ENCODE results near the gene PFKFB3.
"Not testable (repeated sequence)": the region's sequence is repeated elsewhere in the genome, so short reads cannot be mapped to it uniquely, and the experiment has no call there.

Gene PFKFB3

DNA sequence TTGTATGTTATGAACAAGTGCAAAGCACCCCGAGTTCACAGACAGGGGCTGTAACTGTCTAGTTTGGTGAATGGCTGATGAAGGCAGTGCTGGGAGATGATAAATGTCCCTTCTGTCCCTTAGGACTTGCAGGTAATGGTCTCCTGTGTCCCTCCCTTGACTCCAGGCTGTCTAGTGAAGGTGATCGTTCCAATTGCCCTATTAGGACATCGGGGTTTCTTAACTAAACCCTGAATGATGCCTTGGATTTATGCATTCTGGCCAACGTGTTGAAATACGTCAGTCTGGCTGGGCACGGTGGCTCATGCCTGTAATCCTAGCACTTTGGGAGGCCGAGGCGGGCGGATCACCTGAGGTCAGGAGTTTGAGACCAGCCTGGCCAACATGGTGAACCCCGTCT lies 69.4 kb downstream of the PFKFB3 start:
- no peak for DNase-seq (ENCODE audit: low read depth)

DNA sequence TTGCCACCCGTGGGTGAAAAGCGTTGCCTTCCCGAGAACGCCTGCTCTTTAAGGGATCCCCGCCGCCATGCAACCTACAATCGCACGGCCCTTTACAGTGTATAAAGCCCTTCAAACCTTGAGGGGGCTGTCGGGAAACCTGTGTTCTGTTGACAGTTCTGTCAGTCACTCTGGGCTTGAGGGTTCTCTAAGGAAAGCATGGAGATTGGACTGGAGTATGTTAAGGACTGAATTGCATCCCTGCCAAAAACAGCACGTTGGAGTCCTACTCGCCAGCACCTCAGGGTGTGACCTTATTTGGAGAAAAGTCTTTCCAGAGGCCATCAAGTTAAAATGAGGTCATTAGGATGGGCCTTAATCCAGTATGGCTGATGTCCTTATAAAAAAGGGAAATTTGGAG lies 70.6 kb downstream of the PFKFB3 start:
- no peak for DNase-seq (ENCODE audit: low read depth)

DNA sequence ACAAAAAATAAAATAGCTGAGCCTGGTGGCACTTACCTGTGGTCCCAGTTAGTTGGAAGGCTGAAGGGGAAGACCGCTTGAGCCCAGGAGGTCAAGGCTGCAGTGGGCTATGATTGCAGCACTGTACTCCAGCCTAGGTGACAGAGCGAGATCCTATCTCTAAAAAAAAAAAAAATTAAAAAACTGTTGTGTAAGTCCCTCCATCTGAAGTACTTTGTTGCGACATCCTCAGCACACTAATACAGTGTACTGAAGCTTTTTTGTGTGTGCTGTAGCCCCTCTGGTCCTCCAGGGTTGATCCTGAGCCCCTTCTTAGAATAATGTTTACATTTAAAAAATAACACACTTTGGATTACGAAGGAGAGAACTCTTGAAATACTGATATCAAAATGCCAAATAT lies 71.3 kb downstream of the PFKFB3 start:
- DNase-seq (ENCODE audit: low read depth): no peak

DNA sequence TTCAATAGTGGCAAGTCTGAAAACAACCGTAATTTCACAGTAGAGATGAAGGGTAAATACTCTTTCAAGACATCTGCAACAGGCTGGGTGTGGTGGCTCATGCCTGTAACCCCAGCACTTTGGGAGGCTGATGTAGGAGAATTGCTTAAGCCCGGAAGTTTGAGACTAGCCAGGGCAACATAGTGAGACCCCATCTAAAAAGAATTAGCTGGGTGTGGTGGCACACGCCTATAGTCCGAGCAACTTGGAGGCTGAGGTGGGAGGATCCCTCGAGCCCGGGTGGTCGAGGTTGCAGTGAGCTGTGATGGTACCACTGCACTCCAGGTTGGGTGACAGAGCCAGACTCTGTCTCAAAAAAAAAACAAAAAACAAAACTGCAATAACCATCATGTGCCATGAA lies 71.8 kb downstream of the PFKFB3 start:
- no peak for DNase-seq (ENCODE audit: low read depth)

DNA sequence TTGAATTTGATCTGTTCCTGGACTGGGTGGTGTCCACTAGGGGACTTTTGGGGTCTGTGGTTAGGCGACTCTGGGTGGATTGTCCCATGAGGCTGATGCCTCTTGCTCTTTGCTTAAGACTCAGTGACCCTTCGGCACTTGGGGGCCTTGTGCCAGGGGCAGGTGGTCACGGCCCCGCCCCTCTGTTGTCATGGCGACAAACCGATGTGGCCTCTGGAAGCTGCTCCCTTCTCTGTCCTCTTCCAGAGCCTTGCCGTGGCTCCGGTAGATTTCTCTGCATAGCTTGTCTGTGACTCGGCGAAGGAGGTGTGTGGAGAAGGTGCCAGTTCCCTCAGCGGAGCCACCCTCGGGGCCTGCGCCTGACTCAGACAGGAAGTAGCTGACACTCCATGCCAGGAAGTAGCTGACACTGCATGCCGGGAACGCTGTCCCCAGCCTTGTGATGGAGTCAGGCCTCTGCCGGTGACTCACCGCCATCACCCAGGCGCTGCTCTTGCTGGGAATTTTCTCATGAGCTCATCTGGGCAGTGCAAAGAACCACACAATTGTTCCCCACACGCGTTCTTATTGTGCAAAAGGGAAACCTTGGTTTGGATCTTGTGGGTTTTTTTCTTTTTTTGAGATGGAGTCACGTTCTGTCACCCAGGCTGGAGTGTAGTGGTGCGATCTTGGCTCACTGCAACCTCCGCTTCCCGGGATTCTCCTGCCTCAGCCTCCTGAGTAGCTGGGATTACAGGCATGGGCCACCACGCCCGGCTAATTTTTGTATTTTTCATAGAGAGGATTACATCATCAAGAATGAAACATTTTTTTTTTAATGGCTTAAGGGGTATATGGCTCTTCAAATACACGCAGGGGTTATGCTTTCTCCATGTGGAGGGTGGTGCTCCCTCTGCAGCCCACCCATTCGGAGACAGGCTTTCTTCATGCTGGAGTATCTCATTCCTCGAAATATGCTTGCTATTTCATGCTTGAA lies 72.6 kb downstream of the PFKFB3 start:
- peak; percentile 81 for DNase-seq (ENCODE audit: low read depth)

DNA sequence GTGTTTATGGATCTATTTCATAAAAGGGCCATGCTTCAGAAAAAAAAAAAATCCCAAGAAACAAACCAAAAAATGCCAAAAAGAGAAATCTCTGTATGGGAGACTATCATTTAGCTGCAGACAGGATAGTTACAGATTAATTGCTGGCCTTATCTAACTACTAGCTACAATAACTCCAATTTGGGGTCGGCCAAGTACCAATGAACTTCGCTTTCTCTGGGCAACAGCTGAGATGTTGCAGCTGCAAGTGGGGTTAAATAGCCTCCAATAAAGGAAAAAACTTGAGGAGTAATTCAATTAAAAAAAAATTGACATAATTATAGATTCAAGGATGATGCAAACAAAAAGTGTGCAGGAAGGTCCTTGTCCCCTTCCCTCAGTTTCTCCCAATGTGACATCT lies 73.6 kb downstream of the PFKFB3 start:
- no peak for DNase-seq (ENCODE audit: low read depth)

DNA sequence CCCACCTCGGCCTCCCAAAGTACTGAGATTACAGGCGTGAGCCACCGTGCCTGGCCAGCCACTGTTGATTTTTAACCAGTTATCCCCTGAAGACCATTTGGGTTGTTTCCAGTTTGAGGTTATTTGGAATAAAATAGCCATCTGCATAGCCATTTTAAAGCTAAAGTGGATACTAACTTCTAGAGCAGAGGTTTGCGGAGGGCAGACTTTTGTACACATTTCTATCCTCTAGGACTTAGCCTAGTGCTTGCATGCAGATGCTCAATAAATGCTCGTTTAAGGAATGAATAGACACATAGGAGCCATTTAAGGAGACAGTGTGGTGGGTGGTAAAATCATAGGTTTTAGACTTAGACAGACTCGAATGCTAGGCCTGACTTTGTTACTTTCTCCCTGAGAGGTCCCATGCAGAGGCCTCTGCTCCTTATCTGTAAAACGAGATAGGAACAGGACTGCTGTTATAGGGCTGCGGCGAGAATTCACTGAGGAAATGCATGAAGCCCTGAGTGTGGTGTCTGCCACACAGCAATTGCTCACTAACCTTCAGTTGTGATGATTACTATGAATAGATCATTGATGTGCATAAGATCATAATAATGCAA lies 75.9 kb downstream of the PFKFB3 start:
- DNase-seq (ENCODE audit: low read depth): no peak

DNA sequence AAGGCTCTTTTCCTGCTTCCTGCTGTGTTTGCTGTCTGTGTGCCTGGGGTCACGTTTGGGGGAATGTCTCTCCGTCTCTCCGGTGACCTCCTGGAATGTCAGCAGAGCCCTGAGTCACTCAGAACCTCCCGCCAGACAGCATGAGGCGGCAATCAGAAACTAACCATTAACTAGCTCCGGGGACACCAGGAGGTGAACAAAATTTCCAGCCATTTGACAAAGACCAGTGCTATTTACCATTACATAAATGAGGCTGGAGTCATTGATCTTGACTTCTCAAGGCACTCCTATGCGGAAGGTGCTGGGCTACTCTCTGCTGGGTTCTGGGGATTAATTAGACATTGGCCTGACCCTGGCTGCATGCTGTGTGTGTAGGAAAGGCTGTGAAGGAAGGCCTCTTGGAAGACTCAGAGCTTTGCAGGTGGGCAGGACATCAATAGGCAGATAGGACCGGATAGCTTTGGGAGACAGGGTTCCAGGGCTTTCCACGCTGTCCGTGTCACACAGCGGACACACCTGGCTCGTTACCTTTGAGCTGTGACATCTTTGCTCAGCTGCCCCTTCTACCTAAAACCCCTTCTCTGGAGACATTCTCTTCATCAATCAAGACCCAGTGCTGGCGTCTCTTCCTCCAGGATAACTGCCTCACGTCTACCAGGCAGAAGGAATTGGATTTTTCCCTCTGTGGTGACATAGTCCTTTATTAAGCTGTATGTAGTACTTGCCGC lies 77.0 kb downstream of the PFKFB3 start:
- DNase-seq (ENCODE audit: low read depth): no peak

DNA sequence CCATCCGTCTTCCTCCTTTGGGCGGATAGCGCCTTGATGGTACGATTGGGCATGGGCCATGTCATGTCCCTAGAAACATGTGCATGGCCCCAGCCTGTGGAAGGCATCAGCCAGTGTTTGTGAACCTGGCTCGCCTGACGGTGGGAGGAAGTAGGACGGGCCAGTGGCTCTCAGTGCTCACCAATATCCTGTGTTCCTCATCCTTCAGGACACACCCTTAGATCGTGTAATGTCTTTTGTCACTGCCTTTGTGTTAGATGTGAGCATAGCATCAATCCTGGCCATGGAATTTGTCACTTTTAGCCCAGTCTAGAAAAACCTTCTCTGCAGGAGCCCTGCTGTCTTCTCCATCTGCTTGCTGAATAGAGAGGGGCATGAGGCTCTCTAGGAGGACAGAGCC lies 77.6 kb downstream of the PFKFB3 start:
- DNase-seq (ENCODE audit: low read depth): no peak

DNA sequence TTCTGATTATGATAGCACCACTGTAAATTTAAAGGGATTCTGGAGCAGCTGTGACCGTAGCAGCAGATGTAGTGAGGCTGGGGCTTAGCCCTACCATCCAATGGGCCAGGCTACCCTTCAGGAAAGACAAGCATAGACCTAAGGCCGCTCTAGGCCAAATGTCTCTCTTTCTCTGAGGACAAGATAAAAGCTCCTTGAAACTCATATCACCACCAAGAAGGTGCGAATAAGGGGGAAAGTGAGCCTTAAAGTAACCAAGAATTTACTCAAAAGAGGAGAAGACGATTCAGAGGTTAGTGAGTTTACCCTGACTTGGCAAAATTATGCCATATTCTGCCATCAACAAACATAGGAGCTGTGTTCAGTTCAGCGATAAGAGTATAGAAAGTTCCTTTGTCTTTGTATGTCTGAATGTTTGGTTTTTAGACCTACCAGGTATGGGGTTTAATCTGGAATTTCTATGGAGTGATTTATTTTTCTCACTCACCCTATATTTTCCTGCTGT lies 79.8 kb downstream of the PFKFB3 start:
- DNase-seq (ENCODE audit: low read depth): no peak

DNA sequence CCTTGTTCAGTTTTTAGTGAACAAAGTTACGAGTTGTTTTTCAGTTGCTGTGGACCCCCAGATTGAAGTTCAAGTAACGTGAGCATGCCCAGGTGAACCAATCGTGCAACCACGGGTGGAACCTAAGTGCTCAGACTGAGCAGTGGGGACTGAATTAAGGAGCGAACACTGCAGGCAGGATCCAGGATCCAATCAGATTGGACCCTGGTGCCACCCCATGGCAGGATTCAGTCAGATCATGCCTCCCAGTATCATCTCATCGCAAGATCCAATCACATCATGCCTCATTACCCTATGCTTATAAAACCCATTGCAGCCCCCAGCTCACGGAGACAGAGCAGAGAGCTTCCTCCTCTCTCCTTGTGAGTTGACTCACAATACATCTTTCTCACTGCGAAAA lies 80.9 kb downstream of the PFKFB3 start:
- no peak for DNase-seq (ENCODE audit: low read depth)

DNA sequence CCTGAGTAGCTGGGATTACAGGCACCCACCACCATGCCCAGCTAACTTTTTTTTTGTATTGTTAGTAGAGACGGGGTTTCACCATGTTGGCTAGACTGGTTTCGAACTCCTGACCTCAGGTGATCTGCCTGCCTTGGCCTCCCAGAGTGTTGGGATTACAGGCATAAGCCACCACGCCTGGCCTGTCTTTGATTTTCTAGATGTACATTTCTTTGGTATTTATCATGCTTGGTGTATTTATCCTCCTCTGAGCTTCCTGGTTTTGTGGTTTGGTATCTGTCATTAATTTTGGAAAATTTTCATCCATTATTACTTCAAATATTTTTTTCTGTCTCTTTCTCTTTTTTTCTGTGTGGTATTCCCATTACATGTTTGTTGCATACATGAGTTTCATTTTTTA lies 87.9 kb downstream of the PFKFB3 start:
- not testable (repeated sequence) for DNase-seq (ENCODE audit: low read depth)

DNA sequence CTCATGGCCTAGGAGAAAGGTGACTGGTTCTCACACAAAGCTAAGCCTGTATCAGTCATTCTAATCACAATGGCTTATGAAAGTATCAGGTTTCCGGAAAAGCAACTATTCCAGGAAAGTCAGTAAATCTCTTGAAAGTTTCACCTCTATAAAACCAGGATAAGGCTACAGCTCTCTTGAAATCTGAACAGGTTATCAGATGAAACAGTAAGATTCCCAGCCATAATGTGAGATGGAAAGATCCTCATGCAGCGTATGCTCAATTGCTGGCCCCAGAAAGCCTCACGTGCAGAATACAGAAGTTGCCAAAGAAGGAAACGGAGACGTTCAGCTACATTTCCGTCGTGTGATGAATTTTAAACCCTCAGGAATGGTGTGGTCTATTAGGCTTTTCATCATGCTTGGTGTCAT lies 90.0 kb downstream of the PFKFB3 start:
- no peak for DNase-seq (ENCODE audit: low read depth)

DNA sequence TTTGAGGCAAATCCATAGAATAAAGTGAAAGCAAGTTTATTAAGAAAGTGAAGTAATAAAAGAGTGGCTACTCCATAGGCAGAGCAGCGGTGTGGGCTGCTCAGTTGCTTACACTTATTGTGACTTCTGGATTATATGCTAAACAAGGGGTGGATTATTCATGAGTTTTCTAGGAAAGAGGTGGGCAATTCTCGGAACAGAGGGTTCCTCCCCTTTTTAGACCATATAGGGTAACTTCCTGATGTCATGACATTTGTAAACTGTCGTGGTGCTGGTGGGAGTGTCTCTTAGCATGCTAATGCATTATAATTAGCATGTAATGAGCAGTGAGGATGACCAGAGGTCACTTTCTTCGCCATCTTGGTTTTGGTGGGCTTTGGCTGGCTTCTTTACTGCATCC lies 93.7 kb downstream of the PFKFB3 start:
- not testable (repeated sequence) for DNase-seq (ENCODE audit: low read depth)

DNA sequence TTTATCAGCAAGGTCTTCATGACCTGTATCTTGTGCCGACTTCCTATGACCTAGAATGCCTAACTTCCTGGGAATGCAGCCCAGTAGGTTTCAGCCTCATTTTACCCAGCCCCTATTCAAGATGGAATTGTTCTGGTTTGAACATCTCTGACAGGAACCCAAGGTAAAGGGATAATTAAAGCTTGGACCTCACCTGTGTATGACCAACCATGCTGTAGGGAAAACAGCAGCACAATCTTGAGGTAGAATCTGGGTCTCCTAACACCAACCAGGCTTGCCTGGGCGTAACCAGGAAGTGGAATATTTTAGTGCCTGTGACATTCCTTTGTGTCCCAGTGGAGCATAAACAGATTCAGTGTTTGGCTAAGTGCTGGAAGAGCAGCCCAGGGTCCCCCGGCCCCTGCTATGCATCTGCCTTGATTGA lies 94.1 kb downstream of the PFKFB3 start:
- no peak for DNase-seq (ENCODE audit: low read depth)

DNA sequence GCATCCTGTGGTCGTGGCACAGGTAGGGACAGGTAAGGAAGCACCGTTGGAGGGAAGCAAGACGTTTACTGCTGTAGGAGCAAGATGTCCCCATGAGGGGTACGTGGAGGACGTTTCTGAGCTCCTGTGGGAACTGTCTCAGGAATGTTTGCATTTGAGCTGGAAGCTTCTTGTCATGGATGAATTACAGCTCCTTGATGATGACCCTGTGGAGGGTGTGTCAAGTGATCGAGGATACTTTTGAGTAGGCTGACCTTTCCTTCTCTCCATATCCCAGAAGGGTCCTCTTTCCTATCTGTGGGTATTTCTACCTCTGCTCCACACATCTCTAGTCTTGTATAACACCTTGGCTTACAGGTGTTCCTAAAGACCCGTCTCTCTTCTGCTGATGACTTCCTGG lies 94.8 kb downstream of the PFKFB3 start:
- DNase-seq (ENCODE audit: low read depth): no peak

DNA sequence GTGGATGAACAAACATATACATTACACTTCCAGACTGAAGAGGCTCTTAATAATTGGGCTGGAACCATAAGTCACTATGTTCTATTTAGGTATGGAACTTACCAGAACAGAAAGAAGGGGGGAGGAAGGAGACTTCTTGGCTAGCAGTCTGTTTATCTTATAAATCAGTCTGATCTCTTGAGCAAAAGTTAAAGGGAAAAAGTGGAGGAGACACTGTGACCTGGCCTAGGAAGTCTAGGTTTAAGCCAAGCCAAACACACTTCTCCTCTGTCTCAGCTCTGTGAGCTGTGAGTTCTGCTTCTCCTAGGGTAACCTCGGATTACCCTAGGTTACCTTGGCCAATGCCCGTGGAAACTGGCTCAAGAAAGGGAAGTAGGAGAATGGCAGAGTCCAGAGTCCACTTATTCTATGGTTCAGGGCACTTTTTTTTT lies 95.2 kb downstream of the PFKFB3 start:
- DNase-seq (ENCODE audit: low read depth): no peak

DNA sequence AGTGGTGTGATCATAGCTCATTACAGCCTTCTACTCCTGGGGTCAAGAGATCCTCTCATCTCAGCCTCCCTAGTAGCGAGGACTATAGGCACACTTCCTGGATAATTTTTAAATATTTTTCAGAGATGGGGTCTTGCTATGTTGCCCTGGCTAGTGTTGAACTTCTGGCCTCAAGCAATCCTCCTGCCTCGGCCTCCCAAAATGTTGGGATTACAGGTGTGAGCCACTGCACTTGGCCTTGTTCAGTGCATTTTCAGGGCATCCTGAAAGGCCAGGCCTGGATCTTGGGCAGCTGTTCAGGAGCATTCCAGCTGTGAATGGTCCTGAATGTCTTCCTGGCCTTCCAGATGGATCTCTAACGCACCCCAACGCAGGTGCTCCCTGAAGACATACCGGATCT lies 95.7 kb downstream of the PFKFB3 start:
- no peak for DNase-seq (ENCODE audit: low read depth)

DNA sequence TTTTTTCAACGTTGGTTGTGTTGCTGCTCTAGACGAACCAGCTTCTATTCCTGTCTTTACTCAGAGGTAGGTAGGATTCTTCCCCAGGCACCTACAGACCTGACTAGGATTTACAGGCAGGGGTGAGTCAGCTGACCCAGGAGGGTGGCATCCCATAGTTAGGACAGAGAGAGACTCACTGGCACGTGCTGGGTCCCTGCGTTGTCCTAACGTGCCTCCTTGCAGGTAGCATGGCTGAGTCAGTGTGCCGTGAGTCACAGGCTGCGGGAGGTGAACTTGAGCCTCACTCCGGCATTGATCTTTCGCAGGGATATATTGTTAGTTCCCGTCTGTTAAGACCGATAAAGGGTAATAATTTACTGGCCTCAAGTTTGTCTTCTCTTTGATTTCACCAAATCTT lies 96.5 kb downstream of the PFKFB3 start:
- no peak for DNase-seq (ENCODE audit: low read depth)

DNA sequence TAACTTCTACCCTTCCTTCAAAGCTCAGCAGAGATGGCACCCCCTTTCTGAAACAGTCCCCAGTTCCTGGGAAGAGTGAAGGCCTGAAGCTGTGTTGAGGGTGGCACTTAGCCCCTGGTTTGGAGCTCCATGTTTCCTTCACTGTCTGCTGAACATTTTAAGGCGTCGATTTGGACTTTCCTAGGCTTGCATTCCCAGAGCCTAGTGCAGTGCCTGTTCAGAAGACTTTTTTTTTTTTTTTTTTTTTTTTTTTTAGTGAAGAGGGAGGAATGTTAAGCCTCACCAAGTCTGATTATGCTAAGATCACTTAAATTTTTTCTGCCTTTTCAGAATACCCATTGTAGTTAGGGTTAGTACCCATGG lies 97.0 kb downstream of the PFKFB3 start:
- DNase-seq (ENCODE audit: low read depth): no peak

DNA sequence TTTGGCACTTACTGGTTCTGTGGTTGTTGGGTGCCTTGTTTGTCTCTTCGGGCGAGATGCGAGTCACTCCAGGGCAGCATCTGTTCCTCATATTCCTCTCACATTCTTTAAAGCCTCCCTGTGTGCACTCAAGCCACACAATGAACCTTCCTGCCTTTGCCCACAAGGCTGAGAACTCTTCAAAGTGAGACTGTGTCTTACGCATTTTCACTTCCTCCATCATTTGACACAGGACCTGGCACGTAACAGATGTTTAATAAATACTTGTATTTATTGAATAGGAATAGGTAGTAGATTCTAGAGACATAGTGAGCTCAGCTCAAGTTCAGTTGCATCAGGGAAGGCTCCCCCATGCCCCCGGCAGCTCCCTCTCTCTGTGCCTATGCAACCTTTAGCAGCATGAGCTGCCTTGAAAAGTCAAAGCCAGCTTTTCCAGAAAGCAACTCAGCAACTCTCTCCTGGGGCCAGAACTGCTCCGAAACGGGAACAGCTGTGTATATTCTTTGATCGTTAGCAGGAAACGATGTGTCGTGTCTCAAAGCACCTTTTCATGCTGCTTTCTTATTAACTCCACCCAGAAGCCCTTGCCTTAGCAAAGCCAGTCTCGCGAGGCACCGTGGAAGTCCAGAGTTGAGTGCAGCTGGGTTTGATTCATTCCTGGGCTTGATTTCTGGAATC lies 97.5 kb downstream of the PFKFB3 start:
- DNase-seq (ENCODE audit: low read depth): no peak

DNA sequence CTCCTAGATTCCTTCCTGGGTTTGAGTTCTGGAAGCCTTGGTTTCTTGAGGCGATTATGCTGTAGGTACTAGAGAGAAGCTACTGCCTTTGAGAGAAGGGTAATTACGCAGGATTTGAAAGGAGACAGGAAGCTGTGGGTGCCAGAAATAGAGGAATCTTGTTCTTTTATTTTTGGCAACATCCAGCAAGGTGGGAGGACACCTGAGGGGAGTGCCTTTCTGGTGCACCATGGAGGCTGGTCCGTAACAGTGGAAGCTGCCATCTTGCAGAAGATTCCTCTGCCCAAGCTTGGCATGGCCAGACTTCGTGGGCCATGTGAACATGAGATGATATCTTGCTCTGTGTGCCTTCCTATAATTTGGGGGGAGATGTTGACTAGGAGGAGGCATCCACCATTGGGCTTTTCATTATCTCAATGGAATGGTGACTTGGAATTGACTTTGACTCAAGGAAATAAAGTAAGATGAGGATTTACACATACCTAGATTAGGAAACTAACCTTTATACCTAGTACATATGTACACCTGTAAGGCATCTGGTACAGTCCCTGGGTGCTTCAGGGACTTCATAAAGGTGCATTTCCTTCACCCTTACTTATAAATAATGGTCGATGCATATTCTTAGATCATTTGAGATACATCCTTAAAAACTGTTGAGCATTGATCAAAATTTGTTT lies 98.2 kb downstream of the PFKFB3 start:
- DNase-seq (ENCODE audit: low read depth): no peak
